GM21515 (cell line): Measurements from ENCODE around the gene MUC5AC.
"Not testable (repeated sequence)": the region's sequence is repeated elsewhere in the genome, so short reads cannot be mapped to it uniquely, and the experiment has no call there.

ENCODE experiments used
- ATAC-seq: cut with Tn5 transposase; IDR thresholded peaks from one replicate; pipeline ENCODE4 v1.9.1; 2021; ENCODE audit not compliant: unreplicated experiment

The MUC5AC gene

GRCh38 chr11:1203505-1204271 lies 45.9 kb downstream of the MUC5AC start:
- no peak for ATAC-seq

- ATAC-seq: no peak
Measured at GRCh38 chr11:1204381-1205101, 46.8 kb downstream of the MUC5AC start.

- no peak for ATAC-seq
Measured at GRCh38 chr11:1205121-1205986, 47.6 kb downstream of the MUC5AC start.

- ATAC-seq: no peak
Measured at GRCh38 chr11:1205987-1206331, 48.2 kb downstream of the MUC5AC start.

- ATAC-seq: no peak
Measured at GRCh38 chr11:1206391-1207271, 48.9 kb downstream of the MUC5AC start.

GRCh38 chr11:1207401-1208143 lies 49.8 kb downstream of the MUC5AC start:
- no peak for ATAC-seq

GRCh38 chr11:1208144-1208393 lies 50.3 kb downstream of the MUC5AC start:
- no peak for ATAC-seq

GRCh38 chr11:1208394-1209261 lies 50.9 kb downstream of the MUC5AC start:
- no peak for ATAC-seq

- ATAC-seq: no peak
Measured at GRCh38 chr11:1209371-1210057, 51.8 kb downstream of the MUC5AC start.

- no peak for ATAC-seq
Measured at GRCh38 chr11:1211838-1212237, 54.1 kb downstream of the MUC5AC start.

GRCh38 chr11:1215826-1216225 lies 58.1 kb downstream of the MUC5AC start:
- not testable (repeated sequence) for ATAC-seq

GRCh38 chr11:1217151-1217550 lies 59.4 kb downstream of the MUC5AC start:
- no peak for ATAC-seq

- no peak for ATAC-seq
Measured at GRCh38 chr11:1218256-1218787, 60.6 kb downstream of the MUC5AC start.

- no peak for ATAC-seq
Measured at GRCh38 chr11:1218788-1219445, 61.2 kb downstream of the MUC5AC start.

GRCh38 chr11:1219446-1219833 lies 61.7 kb downstream of the MUC5AC start:
- ATAC-seq: no peak

- ATAC-seq: no peak
Measured at GRCh38 chr11:1219834-1220815, 62.4 kb downstream of the MUC5AC start.
